Measurements from ENCODE around the gene MPST. TPM values are rescaled to one million over a fixed set of nuclear protein-coding genes. Genes with fewer than 3 reads are reported as not detected.

The MPST gene
- total RNA-seq, 3 donors from 2014 or later = 135 to 224 (median 186) TPM

- TF ChIP-seq CTCF (IDR thresholded peaks at IDR 0.05) = no peak
Measured at GRCh38 chr22:37051391-37052385, 32.1 kb downstream of the MPST start, which contains the start of gene KCTD17. KCTD17 (plus strand) TSS chr22:37051742; CDS start chr22:37051761, 19 bp downstream.

GRCh38 chr22:37052386-37053309 is 33.1 kb downstream of the MPST start:
- Histone ChIP-seq H3K4me3 (no peak overlapping the region), H3K4me1 (ENCODE audit: low read depth) (peaks cover 29% of the 10 kb centered on the region), H3K9me3 (no peaks in the 10 kb centered on the region), H3K36me3 (ENCODE audit: low read depth) (no peaks in the 10 kb centered on the region)
- no peak for TF ChIP-seq CTCF (IDR thresholded peaks at IDR 0.05)
- intact Hi-C loops (cut with DNase I, micrococcal nuclease) = no loop called here
- DNase-seq (no peak), ATAC-seq (no peak)

More at GRCh38 chr22:37051391-37052385, 32.1 kb downstream of the MPST start, which contains the start of gene KCTD17:
- Histone ChIP-seq H3K36me3 (ENCODE audit: low read depth) (no peaks in the 10 kb centered on the region), H3K9me3 (no peaks in the 10 kb centered on the region), H3K4me3 (peak within 1 kb of the TSS; percentile 24), H3K4me1 (ENCODE audit: low read depth) (peaks cover 29% of the 10 kb centered on the region)
- peak; percentile 75 to 87 (median 86) for DNase-seq
- intact Hi-C loops (cut with DNase I, micrococcal nuclease) = no loop called here
- peak; percentile 81 for ATAC-seq

GRCh38 chr22:37053310-37054055 is 33.9 kb downstream of the MPST start:
- Histone ChIP-seq H3K9me3 (no peaks in the 10 kb centered on the region), H3K36me3 (ENCODE audit: low read depth) (no peaks in the 10 kb centered on the region), H3K4me3 (no peak overlapping the region), H3K4me1 (ENCODE audit: low read depth) (peaks cover 29% of the 10 kb centered on the region)
- DNase-seq (peak in 1 of 3 donors; percentile 56), ATAC-seq (peak; percentile 59)
- intact Hi-C loops (cut with DNase I, micrococcal nuclease) = no loop called here
- no peak for TF ChIP-seq CTCF (IDR thresholded peaks at IDR 0.05)

DNA sequence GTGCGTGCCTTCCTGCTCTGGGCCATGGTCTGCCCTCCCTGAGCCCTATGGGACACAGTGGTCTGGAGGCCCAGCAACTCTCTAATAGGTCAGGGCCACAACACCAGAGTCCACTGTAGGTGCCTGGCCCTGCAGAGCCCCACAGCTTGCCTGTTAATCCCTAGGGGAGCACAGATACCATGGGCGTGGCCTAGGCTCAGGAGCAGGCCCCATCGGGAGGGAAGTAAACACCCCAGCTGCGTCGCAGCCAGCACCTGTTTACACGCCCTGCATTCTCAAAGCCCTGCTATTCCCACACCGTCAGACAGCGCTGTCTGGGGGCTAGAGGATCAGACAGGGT is 34.5 kb downstream of the MPST start:
- Histone ChIP-seq H3K9me3 (no peaks in the 10 kb centered on the region), H3K4me1 (ENCODE audit: low read depth) (peaks cover 29% of the 10 kb centered on the region), H3K4me3 (no peak overlapping the region), H3K36me3 (ENCODE audit: low read depth) (no peaks in the 10 kb centered on the region)
- DNase-seq (peak in 1 of 3 donors; percentile 47), ATAC-seq (peak; percentile 33)
- no peak for TF ChIP-seq CTCF (IDR thresholded peaks at IDR 0.05)
- intact Hi-C loops (cut with DNase I, micrococcal nuclease) = no loop called here
